Measurements from ENCODE around the gene HBQ1.

- TF ChIP-seq, protein P1, sequence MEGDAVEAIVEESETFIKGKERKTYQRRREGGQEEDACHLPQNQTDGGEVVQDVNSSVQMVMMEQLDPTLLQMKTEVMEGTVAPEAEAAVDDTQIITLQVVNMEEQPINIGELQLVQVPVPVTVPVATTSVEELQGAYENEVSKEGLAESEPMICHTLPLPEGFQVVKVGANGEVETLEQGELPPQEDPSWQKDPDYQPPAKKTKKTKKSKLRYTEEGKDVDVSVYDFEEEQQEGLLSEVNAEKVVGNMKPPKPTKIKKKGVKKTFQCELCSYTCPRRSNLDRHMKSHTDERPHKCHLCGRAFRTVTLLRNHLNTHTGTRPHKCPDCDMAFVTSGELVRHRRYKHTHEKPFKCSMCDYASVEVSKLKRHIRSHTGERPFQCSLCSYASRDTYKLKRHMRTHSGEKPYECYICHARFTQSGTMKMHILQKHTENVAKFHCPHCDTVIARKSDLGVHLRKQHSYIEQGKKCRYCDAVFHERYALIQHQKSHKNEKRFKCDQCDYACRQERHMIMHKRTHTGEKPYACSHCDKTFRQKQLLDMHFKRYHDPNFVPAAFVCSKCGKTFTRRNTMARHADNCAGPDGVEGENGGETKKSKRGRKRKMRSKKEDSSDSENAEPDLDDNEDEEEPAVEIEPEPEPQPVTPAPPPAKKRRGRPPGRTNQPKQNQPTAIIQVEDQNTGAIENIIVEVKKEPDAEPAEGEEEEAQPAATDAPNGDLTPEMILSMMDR (IDR thresholded peaks at IDR 0.05): no peak
- no peak for TF ChIP-seq POLR2A (IDR thresholded peaks at IDR 0.05)
Observed at GRCh38 chr16:168424-168823, 11.8 kb upstream of the HBQ1 start.

Data from thyroid gland (tissue), 4 donors.